Activated naive CD4-positive, alpha-beta T cell treated with anti-CD3 and anti-CD28 coated beads, Interleukin-2, amount 50 U/mL, for 24 hours (primary cell): ENCODE results near the gene OR52E8.

ENCODE experiments used
- H3K27ac Mint-ChIP-seq: one replicate; pipeline ENCODE4 v1.8.0; 2021; ENCODE audit warnings: mild to moderate bottlenecking, mixed read lengths
- H3K27me3 Mint-ChIP-seq: one replicate; pipeline ENCODE4 v1.8.0; 2021; ENCODE audit warnings: mixed read lengths
- H3K36me3 Mint-ChIP-seq: one replicate; pipeline ENCODE4 v1.8.0; 2021; ENCODE audit warnings: mixed read lengths
- H3K4me1 Mint-ChIP-seq: one replicate; pipeline ENCODE4 v1.8.0; 2021; ENCODE audit warnings: mixed read lengths
- H3K4me3 Mint-ChIP-seq: one replicate; pipeline ENCODE4 v1.8.0; 2021; ENCODE audit warnings: mild to moderate bottlenecking, mixed read lengths
- H3K9me3 Mint-ChIP-seq: one replicate; pipeline ENCODE4 v1.8.0; 2021; ENCODE audit warnings: mixed read lengths

The OR52E8 gene

GRCh38 chr11:5857590-5857989, at the start of gene OR52E8:
Gene OR52E8 (minus strand): TSS chr11:5857690. CDS start chr11:5857690, 0 bp downstream.
- H3K36me3 Mint-ChIP-seq: no peaks in the 10 kb centered on the region
- peaks cover 21% of the 10 kb centered on the region for H3K27me3 Mint-ChIP-seq
- peaks cover 6% of the 10 kb centered on the region for H3K9me3 Mint-ChIP-seq
- H3K4me3 Mint-ChIP-seq: no peak within 1 kb of the TSS
- H3K4me1 Mint-ChIP-seq: no peaks in the 10 kb centered on the region
- H3K27ac Mint-ChIP-seq: no peak within 1 kb of the TSS

GRCh38 chr11:5899534-5899933, 42.0 kb upstream of the OR52E8 start:
- no peak overlapping the region for H3K27ac Mint-ChIP-seq
- H3K9me3 Mint-ChIP-seq: no peaks in the 10 kb centered on the region
- no peak overlapping the region for H3K4me3 Mint-ChIP-seq
- H3K4me1 Mint-ChIP-seq: no peaks in the 10 kb centered on the region
- no peaks in the 10 kb centered on the region for H3K36me3 Mint-ChIP-seq
- peaks cover 2% of the 10 kb centered on the region for H3K27me3 Mint-ChIP-seq

DNA sequence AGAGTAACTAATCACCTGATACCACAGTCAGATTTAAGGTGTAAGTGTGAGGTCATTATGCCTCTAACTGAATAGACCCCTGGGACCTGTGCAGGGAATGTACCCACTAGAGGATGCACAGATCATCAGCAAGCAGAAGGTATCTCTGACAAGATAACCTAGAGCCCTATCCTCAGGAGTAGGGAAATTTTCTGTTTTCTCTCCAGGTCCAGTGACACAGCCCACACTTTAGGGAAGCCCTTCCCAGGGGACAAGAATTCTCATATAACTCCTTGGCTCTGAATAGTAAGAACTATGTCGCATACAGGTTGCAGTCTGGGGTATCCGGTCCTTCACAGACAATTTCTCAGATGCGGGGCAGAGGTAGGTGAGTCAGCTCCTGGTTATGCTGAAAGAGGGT, 35.4 kb upstream of the OR52E8 start, which contains the start of gene OR52E5:
TSS of gene OR52E5 (plus strand) at position 301 of the 400 bp plus-strand sequence. CDS start 7,569 bp downstream, outside the sequence.
- Mint-ChIP-seq H3K27me3 (peaks cover 3% of the 10 kb centered on the region), H3K4me1 (no peaks in the 10 kb centered on the region), H3K9me3 (no peaks in the 10 kb centered on the region), H3K36me3 (no peaks in the 10 kb centered on the region), H3K27ac (no peak within 1 kb of the TSS), H3K4me3 (no peak within 1 kb of the TSS)

GRCh38 chr11:5891216-5891800, 33.8 kb upstream of the OR52E8 start:
- Mint-ChIP-seq H3K9me3 (no peaks in the 10 kb centered on the region), H3K27me3 (peaks cover 9% of the 10 kb centered on the region), H3K4me1 (no peaks in the 10 kb centered on the region), H3K36me3 (no peaks in the 10 kb centered on the region), H3K27ac (no peak overlapping the region), H3K4me3 (no peak overlapping the region)

DNA sequence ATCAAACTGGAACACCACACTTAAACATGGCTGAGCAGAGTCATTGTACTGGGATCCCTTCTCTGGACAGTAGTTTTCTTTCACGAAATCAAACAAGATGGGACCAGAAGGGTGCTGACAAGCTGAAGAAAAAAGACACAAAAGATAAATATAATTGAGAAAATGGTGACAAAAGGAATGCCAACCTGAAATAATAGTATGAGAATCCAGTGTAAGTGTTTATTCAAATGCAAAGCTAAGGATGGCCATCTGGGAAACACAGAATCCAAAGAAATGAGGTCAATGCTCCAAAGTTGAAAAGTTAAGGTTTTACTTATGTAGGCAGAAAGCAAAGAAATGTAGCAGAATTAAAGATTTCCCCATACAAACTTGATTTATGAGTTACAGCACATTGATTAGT, 30.2 kb upstream of the OR52E8 start:
- Mint-ChIP-seq H3K4me1 (no peaks in the 10 kb centered on the region), H3K27ac (no peak overlapping the region)

GRCh38 chr11:5887172-5887571, 29.7 kb upstream of the OR52E8 start:
- Mint-ChIP-seq H3K9me3 (no peaks in the 10 kb centered on the region), H3K4me1 (no peaks in the 10 kb centered on the region), H3K4me3 (no peak overlapping the region), H3K27me3 (peaks cover 10% of the 10 kb centered on the region), H3K36me3 (no peaks in the 10 kb centered on the region), H3K27ac (no peak overlapping the region)

More for the DNA sequence above, 30.2 kb upstream of the OR52E8 start:
- Mint-ChIP-seq H3K9me3 (no peaks in the 10 kb centered on the region), H3K4me3 (no peak overlapping the region), H3K36me3 (no peaks in the 10 kb centered on the region), H3K27me3 (peaks cover 9% of the 10 kb centered on the region)

GRCh38 chr11:5881756-5882155, 24.3 kb upstream of the OR52E8 start:
- no peaks in the 10 kb centered on the region for H3K36me3 Mint-ChIP-seq

DNA sequence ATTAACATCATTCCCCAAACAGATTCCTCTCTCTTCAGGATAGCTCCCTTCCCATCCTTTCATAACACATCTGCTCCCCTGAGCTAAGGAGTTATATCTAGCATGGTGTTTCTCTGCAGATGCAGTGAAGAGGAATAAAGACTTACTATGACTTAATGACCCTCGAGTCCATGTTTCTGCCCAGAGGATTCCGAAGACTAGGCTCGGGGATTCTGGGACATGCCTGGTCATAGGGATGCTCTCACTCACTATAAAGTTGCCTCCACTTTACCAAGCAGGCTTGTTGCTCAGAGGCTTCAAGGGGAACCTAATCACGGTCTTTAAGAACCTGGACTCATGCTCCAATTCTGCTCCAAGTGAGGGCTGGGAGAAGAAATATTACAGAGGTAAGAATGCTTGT, 22.8 kb upstream of the OR52E8 start, which contains the start of gene OR52E4:
TSS of gene OR52E4 (plus strand) at position 301 of the 400 bp plus-strand sequence. CDS start 3,664 bp downstream, outside the sequence.
- Mint-ChIP-seq H3K36me3 (no peaks in the 10 kb centered on the region), H3K9me3 (no peaks in the 10 kb centered on the region), H3K27ac (no peak within 1 kb of the TSS), H3K4me3 (no peak within 1 kb of the TSS), H3K4me1 (no peaks in the 10 kb centered on the region), H3K27me3 (peaks cover 2% of the 10 kb centered on the region)

More at GRCh38 chr11:5881756-5882155, 24.3 kb upstream of the OR52E8 start:
- H3K9me3 Mint-ChIP-seq: no peaks in the 10 kb centered on the region
- no peaks in the 10 kb centered on the region for H3K4me1 Mint-ChIP-seq
- peaks cover 6% of the 10 kb centered on the region for H3K27me3 Mint-ChIP-seq
- no peak overlapping the region for H3K4me3 Mint-ChIP-seq
- H3K27ac Mint-ChIP-seq: no peak overlapping the region

- Mint-ChIP-seq H3K27me3 (peaks cover 2% of the 10 kb centered on the region), H3K9me3 (no peaks in the 10 kb centered on the region)
Observed at GRCh38 chr11:5878564-5878963, 21.1 kb upstream of the OR52E8 start.

DNA sequence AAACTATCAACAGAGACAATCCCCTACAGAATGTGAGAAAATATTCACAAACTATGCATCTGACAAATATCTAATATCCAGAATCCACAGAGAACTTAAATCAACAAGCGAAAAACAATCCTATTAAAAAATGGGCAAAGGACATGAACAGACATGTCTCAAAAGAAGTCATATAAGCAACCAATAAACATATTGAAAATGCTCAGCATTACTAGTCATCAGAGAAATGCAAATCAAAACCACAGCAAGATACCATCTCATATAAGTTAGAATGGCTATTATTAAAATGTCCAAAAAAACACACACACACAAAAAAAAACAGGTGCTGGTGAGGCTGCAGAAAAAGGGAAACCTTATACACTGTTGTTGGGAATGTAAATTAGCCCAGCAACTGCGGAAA, 8.3 kb upstream of the OR52E8 start:
- Mint-ChIP-seq H3K9me3 (no peaks in the 10 kb centered on the region), H3K36me3 (no peaks in the 10 kb centered on the region), H3K27ac (no peak overlapping the region), H3K4me3 (no peak overlapping the region), H3K27me3 (peaks cover 15% of the 10 kb centered on the region), H3K4me1 (no peaks in the 10 kb centered on the region)

More at GRCh38 chr11:5878564-5878963, 21.1 kb upstream of the OR52E8 start:
- no peak overlapping the region for H3K4me3 Mint-ChIP-seq
- H3K27ac Mint-ChIP-seq: no peak overlapping the region
- H3K36me3 Mint-ChIP-seq: no peaks in the 10 kb centered on the region
- H3K4me1 Mint-ChIP-seq: no peaks in the 10 kb centered on the region

- Mint-ChIP-seq H3K36me3 (no peaks in the 10 kb centered on the region), H3K27me3 (peaks cover 13% of the 10 kb centered on the region), H3K4me1 (no peaks in the 10 kb centered on the region), H3K27ac (no peak overlapping the region), H3K4me3 (no peak overlapping the region), H3K9me3 (peaks cover 6% of the 10 kb centered on the region)
Observed at GRCh38 chr11:5851002-5851401, 6.5 kb downstream of the OR52E8 start.

DNA sequence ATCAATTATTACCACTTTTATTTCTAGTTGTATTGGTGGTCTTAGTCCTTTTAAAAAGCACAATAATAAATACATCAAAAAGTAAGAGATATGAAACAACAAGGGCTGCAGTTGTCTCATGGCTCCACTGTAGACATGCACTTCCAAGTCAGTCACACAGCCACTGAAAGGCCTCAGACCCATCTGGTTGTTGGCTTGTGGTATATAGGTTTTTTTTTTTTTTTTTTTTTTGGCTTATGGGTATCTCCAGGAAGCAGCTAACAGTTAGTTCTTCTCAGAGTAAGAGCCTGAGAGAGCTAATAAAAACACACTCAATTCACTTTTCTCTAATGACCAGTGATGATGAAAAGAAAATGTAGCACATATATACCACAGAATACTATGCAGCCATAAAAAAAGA, 9.8 kb downstream of the OR52E8 start:
- peaks cover 4% of the 10 kb centered on the region for H3K27me3 Mint-ChIP-seq
- no peaks in the 10 kb centered on the region for H3K4me1 Mint-ChIP-seq
- no peak overlapping the region for H3K4me3 Mint-ChIP-seq
- H3K9me3 Mint-ChIP-seq: peaks cover under 1% of the 10 kb centered on the region
- H3K36me3 Mint-ChIP-seq: no peaks in the 10 kb centered on the region
- H3K27ac Mint-ChIP-seq: no peak overlapping the region

- Mint-ChIP-seq H3K27ac (no peak overlapping the region), H3K4me1 (no peaks in the 10 kb centered on the region), H3K4me3 (no peak overlapping the region), H3K36me3 (no peaks in the 10 kb centered on the region), H3K27me3 (peaks cover 4% of the 10 kb centered on the region), H3K9me3 (no peaks in the 10 kb centered on the region)
Observed at GRCh38 chr11:5846701-5847100, 10.8 kb downstream of the OR52E8 start.

- Mint-ChIP-seq H3K36me3 (no peaks in the 10 kb centered on the region), H3K4me1 (no peaks in the 10 kb centered on the region), H3K27ac (no peak within 1 kb of the TSS), H3K9me3 (no peaks in the 10 kb centered on the region), H3K27me3 (peaks cover 18% of the 10 kb centered on the region), H3K4me3 (no peak within 1 kb of the TSS)
Observed at GRCh38 chr11:5841797-5842196, 15.7 kb downstream of the OR52E8 start, which contains the start of gene OR52E6. Gene OR52E6 (minus strand): TSS chr11:5841897. CDS start chr11:5841897, 0 bp downstream.

DNA sequence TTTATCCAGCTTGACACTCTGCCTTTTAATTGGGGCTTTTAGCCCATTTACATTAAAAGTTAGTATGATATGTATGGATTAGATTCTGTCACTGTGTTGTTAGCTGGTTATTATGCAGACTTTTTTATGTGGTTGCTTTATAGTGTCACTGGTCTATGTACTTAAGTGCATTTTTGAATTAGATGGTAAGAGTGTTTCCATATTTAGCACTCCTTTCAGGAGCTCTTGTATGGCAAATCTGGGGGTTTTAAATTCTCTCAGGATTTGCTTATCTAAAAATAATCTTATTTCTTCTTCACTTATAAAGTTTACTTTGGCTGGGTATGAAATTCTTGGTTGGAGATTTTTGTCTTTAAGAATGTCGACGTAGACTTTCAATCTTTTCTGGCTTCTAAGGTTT, 19.8 kb downstream of the OR52E8 start:
- no peaks in the 10 kb centered on the region for H3K9me3 Mint-ChIP-seq
- H3K27me3 Mint-ChIP-seq: peaks cover 17% of the 10 kb centered on the region
- H3K36me3 Mint-ChIP-seq: no peaks in the 10 kb centered on the region
- no peak overlapping the region for H3K27ac Mint-ChIP-seq
- no peaks in the 10 kb centered on the region for H3K4me1 Mint-ChIP-seq
- H3K4me3 Mint-ChIP-seq: no peak overlapping the region

DNA sequence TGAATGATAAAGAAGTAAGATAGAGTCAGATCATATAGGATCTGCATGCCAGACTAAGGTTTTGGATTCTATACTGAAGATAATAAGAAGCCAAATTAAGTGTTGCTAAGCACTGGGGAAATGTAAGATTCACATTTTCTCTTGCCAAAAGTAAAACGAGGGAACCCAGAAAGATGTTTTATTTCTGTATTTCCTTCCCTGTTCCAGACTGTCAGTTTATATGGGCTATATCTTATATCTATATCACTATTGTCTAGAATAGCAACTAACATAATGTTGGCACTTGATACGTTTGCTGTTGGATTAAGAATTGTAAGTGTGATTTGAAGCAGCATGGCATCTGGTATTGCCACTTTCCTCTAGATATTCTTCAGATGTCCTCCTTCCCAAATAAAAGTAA, 24.0 kb downstream of the OR52E8 start:
- Mint-ChIP-seq H3K9me3 (no peaks in the 10 kb centered on the region), H3K36me3 (no peaks in the 10 kb centered on the region), H3K27ac (no peak overlapping the region), H3K4me1 (no peaks in the 10 kb centered on the region), H3K4me3 (no peak overlapping the region), H3K27me3 (peaks cover 20% of the 10 kb centered on the region)
